GM12892 (cell line): ENCODE results near the gene DOCK4.

ENCODE experiments used
- POLR2A ChIP-seq: IDR thresholded peaks from 2 replicates; pipeline ENCODE4 v1.6.1; 2011; ENCODE audit warnings: low read depth, low read length, control low read depth
- POLR2AphosphoS5 ChIP-seq: IDR thresholded peaks from 2 replicates; pipeline ENCODE4 v1.6.1; 2011; ENCODE audit warnings: low read depth, low read length, control low read depth

GRCh38 chr7:111815354-111815753, 390.8 kb downstream of the DOCK4 start:
- TF ChIP-seq POLR2A (no peak), POLR2AphosphoS5 (no peak)
